HEK293T (cell line): ENCODE measurements around the gene PTPRM.

Experiments used
- CTCF ChIA-PET: fragments of 350-600 bp; formaldehyde crosslinking; extraction: SDS; loops from one replicate; lab custom pipeline; 2021; ENCODE audit warnings: antibody characterized with exemption, inconsistent platforms; lab: Yijun Ruan, JAX
- POLR2A ChIA-PET: fragments of 350-600 bp; formaldehyde crosslinking; extraction: SDS; loops from one replicate; lab custom pipeline; 2020; ENCODE audit warnings: antibody characterized with exemption, inconsistent platforms; lab: Yijun Ruan, JAX
- DNase-seq: peaks from one replicate; pipeline ENCODE4 v3.0.0; 2012; ENCODE audit warnings: mixed read lengths; ENCODE audit errors: extremely low spot score
- ARNT ChIP-seq: fragments of 450-650 bp; IDR thresholded peaks from 2 replicates; pipeline ENCODE4 v1.6.1; 2017; ENCODE audit warnings: mild to moderate bottlenecking
- BHLHE40 ChIP-seq: fragments of 450-650 bp; IDR thresholded peaks from 2 replicates; pipeline ENCODE4 v1.6.1; 2016; ENCODE audit warnings: mild to moderate bottlenecking, moderate library complexity, borderline replicate concordance
- CTBP1 ChIP-seq: fragments of 450-650 bp; IDR thresholded peaks from 2 replicates; pipeline ENCODE4 v1.6.1; 2016; ENCODE audit warnings: borderline replicate concordance
- ELF4 ChIP-seq: fragments of 450-650 bp; IDR thresholded peaks from 2 replicates; pipeline ENCODE4 v1.6.1; 2017; ENCODE audit warnings: antibody characterized with exemption
- FOXA1 ChIP-seq: fragments of 450-650 bp; IDR thresholded peaks from 2 replicates; pipeline ENCODE4 v1.6.1; 2016; ENCODE audit warnings: mild to moderate bottlenecking
- FOXK2 ChIP-seq: fragments of 450-650 bp; IDR thresholded peaks from 2 replicates; pipeline ENCODE4 v1.6.1; 2016; ENCODE audit warnings: mild to moderate bottlenecking
- FOXM1 ChIP-seq: fragments of 450-650 bp; IDR thresholded peaks from 2 replicates; pipeline ENCODE4 v1.6.1; 2017; ENCODE audit warnings: mild to moderate bottlenecking, borderline replicate concordance
- HDGF ChIP-seq: fragments of 450-650 bp; IDR thresholded peaks from 2 replicates; pipeline ENCODE4 v1.6.1; 2017; ENCODE audit warnings: antibody characterized with exemption, borderline replicate concordance
- L3MBTL2 ChIP-seq: fragments of 450-650 bp; conservative IDR thresholded peaks from 2 replicates; pipeline ENCODE4 v1.6.1; 2016; ENCODE audit warnings: mild to moderate bottlenecking
- LEF1 ChIP-seq: fragments of 450-650 bp; IDR thresholded peaks from 2 replicates; pipeline ENCODE4 v1.6.1; 2017; ENCODE audit warnings: mild to moderate bottlenecking, borderline replicate concordance
- NFRKB ChIP-seq: fragments of 450-650 bp; IDR thresholded peaks from 2 replicates; pipeline ENCODE4 v1.6.1; 2016; ENCODE audit warnings: mild to moderate bottlenecking, moderate library complexity
- PKNOX1 ChIP-seq: fragments of 450-650 bp; IDR thresholded peaks from 2 replicates; pipeline ENCODE4 v1.6.1; 2016
- SP1 ChIP-seq: fragments of 450-650 bp; IDR thresholded peaks from 2 replicates; pipeline ENCODE4 v1.6.1; 2017
- SUZ12 ChIP-seq: fragments of 450-650 bp; IDR thresholded peaks from 2 replicates; pipeline ENCODE4 v1.6.1; 2016; ENCODE audit warnings: mild to moderate bottlenecking
- TARDBP ChIP-seq: fragments of 450-650 bp; IDR thresholded peaks from 2 replicates; pipeline ENCODE4 v1.6.1; 2016
- ZNF384 ChIP-seq: fragments of 450-650 bp; IDR thresholded peaks from 2 replicates; pipeline ENCODE4 v1.6.1; 2016

Gene PTPRM

GRCh38 chr18:7974200-7974874 lies 407.2 kb downstream of the PTPRM start:
- ChIA-PET CTCF (no interaction called here), POLR2A (no interaction called here)
- no peak for DNase-seq
- TF ChIP-seq FOXA1: no peak
- no peak for TF ChIP-seq LEF1
- TF ChIP-seq ZNF384: no peak
- TF ChIP-seq FOXK2: no peak
- TF ChIP-seq L3MBTL2: no peak
- no peak for TF ChIP-seq CTBP1
- no peak for TF ChIP-seq PKNOX1
- TF ChIP-seq ARNT: no peak
- no peak for TF ChIP-seq HDGF
- TF ChIP-seq FOXM1: no peak

GRCh38 chr18:7977897-7978296 lies 410.8 kb downstream of the PTPRM start:
- no peak for DNase-seq
- CTCF ChIA-PET: no interaction called here
- no peak for TF ChIP-seq BHLHE40
- TF ChIP-seq PKNOX1: no peak
- TF ChIP-seq ARNT: no peak
- TF ChIP-seq FOXM1: no peak
- TF ChIP-seq SUZ12: no peak
- no peak for TF ChIP-seq LEF1
- TF ChIP-seq FOXA1: no peak
- no peak for TF ChIP-seq TARDBP
- TF ChIP-seq ELF4: no peak
- no peak for TF ChIP-seq L3MBTL2
- TF ChIP-seq CTBP1: no peak
- TF ChIP-seq SP1: no peak
- no peak for TF ChIP-seq NFRKB
- no peak for TF ChIP-seq HDGF
- POLR2A ChIA-PET: no interaction called here

DNA sequence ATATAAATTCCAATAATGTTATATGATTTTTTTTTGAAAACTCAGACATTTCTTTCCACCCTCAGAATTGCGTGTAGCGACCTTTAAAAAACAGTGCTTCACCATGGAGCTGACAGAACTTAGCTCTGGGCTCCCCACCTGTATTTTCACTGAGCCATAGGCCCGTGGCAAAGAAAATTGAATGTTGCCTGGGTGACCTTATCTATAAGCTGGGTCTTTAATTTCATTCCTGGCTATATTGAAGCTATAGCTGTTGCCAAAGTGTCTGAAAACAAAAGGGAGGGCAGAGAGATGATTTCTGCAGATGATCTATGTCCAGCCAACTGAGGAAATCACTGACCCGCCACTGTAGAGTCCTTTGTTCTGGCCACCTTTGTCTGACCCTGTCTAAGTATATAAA lies 411.7 kb downstream of the PTPRM start:
- ChIA-PET CTCF (no interaction called here), POLR2A (no interaction called here)
- TF ChIP-seq ARNT: no peak
- DNase-seq: no peak

DNA sequence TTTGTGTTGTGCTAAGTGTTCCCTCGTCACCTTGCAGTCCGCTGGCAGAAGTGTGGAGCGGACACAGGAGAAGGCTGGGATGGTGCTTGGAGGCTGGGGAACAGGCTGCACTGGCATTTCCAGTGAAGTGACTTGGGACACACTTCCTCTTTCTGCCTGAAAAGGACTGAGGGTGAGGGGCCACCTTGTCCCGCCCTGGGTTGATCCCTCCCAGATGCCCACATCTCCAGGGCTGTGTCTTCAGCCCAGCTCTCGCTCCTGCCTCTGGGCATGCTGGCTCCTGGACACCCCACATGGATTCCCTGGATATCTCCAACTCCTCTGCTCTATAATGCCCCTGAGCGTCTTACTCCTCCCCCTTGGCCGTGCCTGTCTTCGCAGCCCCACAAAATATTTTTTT lies 412.6 kb downstream of the PTPRM start:
- CTCF ChIA-PET: interaction anchor here (1.4 kb wide), 1 partner anchor 190 kb away, joined by 3 read pairs; no protein-coding TSS in a partner anchor
- POLR2A ChIA-PET: no interaction called here

DNA sequence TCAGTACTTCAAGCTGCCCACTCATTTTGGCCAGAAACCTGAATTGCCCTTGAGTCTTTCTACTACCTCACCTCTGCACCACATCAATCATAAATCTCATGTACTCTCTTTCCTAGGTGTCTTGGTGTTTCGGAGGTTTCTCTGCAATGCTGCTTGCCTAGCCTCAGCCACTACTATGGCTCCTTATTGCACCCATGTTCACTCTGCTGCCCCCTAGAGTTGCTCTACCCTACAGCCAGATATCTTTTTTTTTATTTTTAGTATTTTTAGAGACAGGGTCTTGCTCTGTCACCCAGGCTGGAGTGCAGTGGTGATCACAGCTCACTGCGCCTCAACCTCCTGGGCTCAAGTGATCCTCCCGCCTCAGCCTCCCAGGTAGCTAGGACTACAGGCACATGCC lies 413.0 kb downstream of the PTPRM start:
- CTCF ChIA-PET: interaction anchor here (1.4 kb wide), 1 partner anchor 190 kb away, joined by 3 read pairs; no protein-coding TSS in a partner anchor

More for the DNA sequence above, 412.6 kb downstream of the PTPRM start:
- DNase-seq: no peak
- TF ChIP-seq ARNT: no peak
- no peak for TF ChIP-seq PKNOX1
- no peak for TF ChIP-seq CTBP1
- no peak for TF ChIP-seq FOXM1
- no peak for TF ChIP-seq TARDBP
- no peak for TF ChIP-seq SUZ12
- no peak for TF ChIP-seq HDGF
- TF ChIP-seq FOXK2: no peak
- no peak for TF ChIP-seq L3MBTL2
- no peak for TF ChIP-seq ELF4
- TF ChIP-seq BHLHE40: no peak

GRCh38 chr18:7980656-7981055 lies 413.5 kb downstream of the PTPRM start:
- CTCF ChIA-PET: interaction anchor here (1.4 kb wide), 1 partner anchor 191 kb away, joined by 3 read pairs; no protein-coding TSS in a partner anchor
- no peak for TF ChIP-seq NFRKB
- no peak for TF ChIP-seq TARDBP
- no peak for TF ChIP-seq FOXK2
- no peak for TF ChIP-seq FOXA1
- TF ChIP-seq HDGF: no peak
- no peak for TF ChIP-seq ZNF384
- no peak for TF ChIP-seq ELF4
- no peak for TF ChIP-seq PKNOX1
- no peak for TF ChIP-seq LEF1
- TF ChIP-seq L3MBTL2: no peak
- TF ChIP-seq SUZ12: no peak
- no peak for TF ChIP-seq CTBP1
- no peak for TF ChIP-seq BHLHE40
- no peak for TF ChIP-seq SP1
- no peak for TF ChIP-seq FOXM1
- no peak for TF ChIP-seq ARNT
- DNase-seq: no peak
- POLR2A ChIA-PET: no interaction called here

More for the DNA sequence above, 413.0 kb downstream of the PTPRM start:
- TF ChIP-seq FOXA1 (no peak), FOXM1 (no peak), BHLHE40 (no peak), ZNF384 (no peak), SP1 (no peak), HDGF (no peak), ARNT (no peak), NFRKB (no peak), TARDBP (no peak)
- POLR2A ChIA-PET: no interaction called here
- DNase-seq: no peak
